Thyroid gland (tissue), 4 donors: ENCODE results near the gene EVI5L.

Experiments used
- CTCF ChIP-seq, 6 experiments: fragments of 200-600 bp in 3 of 6; fragments of 450-650 bp in 3 of 6; sonication (generic) in 3 of 6; IDR thresholded peaks; one replicate each; pipeline ENCODE4 v1.5.1; 2016 to 2019; ENCODE audit warnings: antibody characterized with exemption in 6 of 6, mild to moderate bottlenecking in 2 of 6, inconsistent platforms in 1 of 6, moderate library complexity in 1 of 6
- POLR2A ChIP-seq, 2 donors: fragments of 450-650 bp; IDR thresholded peaks; one replicate each; pipeline ENCODE4 v1.6.1; 2017; ENCODE audit warnings: antibody characterized with exemption in 2 of 2, mild to moderate bottlenecking in 2 of 2, moderate library complexity in 1 of 2

- peak in 2 of 6 experiments; percentile 6 to 26 for TF ChIP-seq CTCF (IDR thresholded peaks at IDR 0.05)
- no peak for TF ChIP-seq POLR2A (IDR thresholded peaks at IDR 0.05)
Measured at GRCh38 chr19:7869453-7869909, 39.5 kb downstream of the EVI5L start.
